GM19035 (cell line): Measurements from ENCODE around the gene GRIK2.

Experiments used
- ATAC-seq: cut with Tn5 transposase; IDR thresholded peaks from one replicate; pipeline ENCODE4 v1.9.1; 2021; ENCODE audit not compliant: unreplicated experiment

The GRIK2 gene

DNA sequence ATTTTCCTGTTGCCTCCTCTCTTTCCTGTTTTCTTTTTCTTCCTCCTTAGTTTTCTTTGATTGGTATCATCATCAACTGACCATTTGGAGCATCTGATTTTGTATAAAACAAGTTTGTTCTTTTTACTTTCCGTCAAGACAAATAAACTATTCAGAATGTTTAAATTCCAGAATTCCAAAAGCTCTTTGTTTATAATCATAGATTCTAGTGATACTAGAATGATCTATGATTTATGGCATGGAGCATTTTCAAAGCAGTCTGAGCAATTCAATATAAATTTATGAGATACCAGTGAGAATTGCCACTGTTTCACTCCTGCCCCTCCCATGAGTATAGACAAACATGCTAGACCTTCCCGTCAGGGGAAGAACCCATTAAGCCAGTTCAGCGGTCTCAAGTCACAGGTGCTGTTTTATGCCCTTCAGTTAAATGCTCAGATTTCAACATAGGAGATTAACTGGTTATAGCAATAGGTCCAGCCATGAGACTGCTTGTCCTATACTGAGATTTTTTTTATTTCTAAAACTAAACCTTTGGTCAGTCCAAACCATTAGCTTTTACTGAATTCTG lies 60.7 kb downstream of the GRIK2 start:
- ATAC-seq: no peak

DNA sequence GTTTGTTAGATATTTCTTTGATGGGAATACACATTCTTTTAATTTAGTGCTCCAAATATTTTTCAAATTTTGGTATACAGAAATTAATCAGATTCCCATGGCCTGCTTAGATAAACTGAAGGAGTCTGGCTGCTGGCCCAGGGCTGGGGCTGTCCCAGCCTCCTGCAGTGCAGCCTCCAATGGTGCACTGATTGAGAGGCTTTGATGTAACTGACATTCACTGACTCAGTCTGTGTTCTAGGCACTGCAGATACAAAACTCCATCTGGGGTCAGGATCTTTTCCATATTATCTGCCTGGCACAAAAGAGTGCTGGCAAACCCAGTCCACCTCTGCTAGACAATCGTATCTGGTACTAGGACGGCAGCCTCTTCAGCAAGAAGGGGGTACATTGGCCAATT lies 64.8 kb downstream of the GRIK2 start:
- ATAC-seq: no peak

DNA sequence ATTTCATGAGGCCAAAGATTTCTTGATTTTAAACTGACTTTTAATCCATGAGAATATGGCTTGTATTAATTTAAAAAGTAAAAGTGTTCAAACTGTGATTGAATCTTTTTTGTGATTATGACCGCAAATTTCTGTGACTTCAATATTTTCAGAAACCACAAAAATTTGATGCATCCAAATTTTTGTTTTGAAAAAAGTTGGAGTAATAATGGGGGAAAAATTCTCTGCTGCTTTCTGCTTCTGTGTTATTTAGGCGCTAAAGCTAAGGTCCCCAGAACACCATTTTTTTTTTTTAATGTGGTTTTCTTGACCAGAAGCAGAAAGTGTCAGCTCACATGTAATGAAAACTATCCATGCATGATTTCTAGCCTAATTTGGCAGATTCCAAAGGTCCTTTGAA lies 65.3 kb downstream of the GRIK2 start:
- no peak for ATAC-seq

DNA sequence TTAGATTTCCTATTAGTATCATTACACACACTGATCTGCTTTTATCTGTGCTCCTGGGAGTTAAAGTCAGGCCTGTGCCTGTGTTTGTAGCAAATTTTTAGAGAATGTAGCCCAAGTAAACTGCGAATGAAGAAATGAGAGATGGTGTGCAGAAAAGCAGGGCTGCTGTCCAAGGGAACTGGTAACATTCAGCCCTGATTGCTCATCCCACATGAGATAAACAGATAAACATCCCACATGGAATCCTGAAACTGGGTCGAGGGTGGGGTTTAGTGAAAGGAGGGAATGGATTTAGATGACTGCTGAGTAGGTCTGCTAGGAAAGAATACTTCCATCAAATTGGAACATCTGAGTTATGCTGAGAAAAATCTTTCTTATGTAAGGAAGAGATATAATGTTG lies 69.1 kb downstream of the GRIK2 start:
- no peak for ATAC-seq

DNA sequence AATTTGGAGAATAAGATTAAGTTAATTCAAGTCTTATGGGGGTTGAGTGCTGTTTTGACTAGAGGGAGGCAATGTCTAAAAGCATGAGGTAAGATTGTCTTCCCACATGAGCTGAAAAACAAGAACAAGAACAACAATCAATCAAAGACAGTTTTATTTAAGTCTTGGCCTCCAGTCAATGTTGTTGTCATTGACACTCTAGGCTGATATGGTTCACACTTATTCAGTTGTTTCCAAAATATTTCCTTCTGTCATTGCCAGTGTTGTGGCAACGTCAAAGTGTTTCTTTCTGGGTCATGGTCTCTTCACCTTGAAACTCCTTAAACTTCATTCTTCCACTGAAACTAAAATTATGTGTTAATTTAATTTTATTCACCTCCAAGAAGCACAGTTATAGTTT lies 72.4 kb downstream of the GRIK2 start:
- no peak for ATAC-seq

DNA sequence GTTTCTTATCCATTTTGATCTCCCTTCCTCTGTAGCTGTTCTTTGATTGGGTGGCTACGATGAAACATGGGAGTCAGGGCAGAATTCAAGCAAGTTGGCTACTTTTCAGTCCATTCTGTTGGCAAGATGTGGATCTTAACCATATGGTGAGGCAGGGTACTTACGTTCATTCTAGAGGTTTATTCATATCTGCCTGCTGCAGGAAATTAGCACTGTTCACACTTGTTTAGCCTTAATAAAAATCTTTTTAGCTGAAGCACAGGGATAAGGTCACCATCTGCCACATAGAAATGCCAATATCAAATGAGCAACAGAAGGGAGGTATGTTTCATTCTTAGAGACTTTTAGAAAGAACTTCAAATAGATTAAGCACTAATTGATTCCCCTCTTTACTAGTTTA lies 83.9 kb downstream of the GRIK2 start:
- no peak for ATAC-seq

DNA sequence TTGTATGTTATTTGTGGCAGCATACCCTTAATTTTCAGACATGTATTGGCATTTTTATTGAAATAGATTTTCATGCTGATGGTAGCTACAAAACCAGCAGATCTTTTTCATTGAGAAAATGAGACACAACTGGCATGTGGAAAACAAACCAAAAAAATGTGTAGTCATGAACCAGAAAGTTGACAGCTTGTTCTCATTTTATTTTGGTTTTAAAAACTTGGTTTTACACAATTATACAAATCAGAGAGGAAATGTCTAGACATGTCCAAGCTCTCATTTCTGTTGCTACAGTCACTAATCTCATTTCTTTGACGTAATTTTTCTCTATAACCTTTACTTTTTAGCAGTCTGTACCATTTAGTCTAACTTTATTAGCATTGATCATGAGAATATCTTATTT lies 85.4 kb downstream of the GRIK2 start:
- no peak for ATAC-seq

DNA sequence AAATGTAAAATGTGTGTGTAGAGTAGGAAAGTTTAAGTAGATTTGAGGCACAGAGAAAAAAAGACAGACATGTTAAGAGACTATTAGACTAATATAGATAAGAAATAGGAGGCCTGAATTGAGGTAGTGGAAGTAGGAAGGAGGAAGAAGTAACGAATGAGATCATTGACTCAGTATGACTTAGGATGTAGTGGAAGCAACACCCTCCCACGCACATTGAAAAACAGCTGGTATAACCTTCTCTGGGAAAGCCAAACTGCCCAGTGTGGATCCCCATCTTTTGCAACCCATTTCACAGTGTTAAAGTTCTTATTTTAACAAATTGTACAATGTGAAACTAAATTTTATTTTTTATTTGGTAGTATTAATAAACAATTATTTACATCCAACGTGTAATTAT lies 89.1 kb downstream of the GRIK2 start:
- ATAC-seq: no peak

DNA sequence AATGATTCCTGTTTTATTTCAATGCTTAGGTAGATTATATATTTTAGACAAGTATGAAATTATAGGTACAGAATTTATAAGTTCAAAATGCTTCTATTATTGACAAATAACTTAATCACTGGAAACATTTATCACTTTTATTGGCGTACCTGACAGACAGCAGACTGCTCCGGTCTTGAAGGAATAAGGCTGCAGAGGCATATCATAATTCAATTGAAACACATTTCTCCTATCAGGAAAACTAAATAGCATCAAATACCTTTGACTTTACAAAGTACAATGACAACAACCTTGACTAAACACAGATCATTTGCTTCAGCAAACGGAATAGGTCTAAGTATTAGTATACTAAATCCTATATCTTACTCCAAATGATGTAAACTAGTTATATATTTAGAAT lies 91.3 kb downstream of the GRIK2 start:
- no peak for ATAC-seq

DNA sequence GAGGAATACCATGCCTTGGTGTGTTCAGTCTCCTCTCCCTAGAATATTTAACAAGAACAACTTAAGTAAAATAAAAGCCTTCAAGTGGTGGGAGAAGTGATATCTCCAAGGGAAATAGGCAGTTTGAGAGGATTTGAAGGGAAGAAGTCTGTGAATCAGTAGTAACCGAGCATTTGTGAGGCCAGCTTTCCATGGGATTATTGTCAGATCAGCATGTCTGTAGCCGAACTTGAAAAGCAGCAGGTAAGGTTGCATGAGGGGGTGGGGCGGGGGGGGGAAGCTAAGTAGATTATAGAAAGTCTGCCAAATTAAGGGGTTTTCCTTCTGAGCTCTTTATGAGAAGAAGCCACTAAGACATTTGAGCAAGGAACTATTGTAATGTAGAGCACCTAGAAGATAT lies 92.6 kb downstream of the GRIK2 start:
- ATAC-seq: no peak

DNA sequence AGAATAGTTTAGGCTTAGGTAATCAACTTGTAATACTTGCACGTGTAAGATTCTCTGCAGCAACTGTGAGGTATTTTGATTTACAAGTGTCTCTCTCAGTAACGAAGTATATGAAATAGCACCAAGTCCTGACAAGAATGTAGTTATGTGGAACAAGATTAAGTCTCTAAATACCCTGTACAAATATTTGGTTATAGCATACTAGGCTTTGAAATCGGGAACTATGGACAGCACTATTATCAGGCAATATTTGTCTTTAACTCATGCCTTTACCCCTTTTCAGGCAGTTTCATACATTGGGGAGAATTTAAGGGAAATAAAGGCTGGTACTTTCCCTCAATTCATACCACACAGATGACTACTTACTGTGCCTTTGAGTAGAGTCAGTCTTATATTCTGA lies 93.2 kb downstream of the GRIK2 start:
- ATAC-seq: no peak

DNA sequence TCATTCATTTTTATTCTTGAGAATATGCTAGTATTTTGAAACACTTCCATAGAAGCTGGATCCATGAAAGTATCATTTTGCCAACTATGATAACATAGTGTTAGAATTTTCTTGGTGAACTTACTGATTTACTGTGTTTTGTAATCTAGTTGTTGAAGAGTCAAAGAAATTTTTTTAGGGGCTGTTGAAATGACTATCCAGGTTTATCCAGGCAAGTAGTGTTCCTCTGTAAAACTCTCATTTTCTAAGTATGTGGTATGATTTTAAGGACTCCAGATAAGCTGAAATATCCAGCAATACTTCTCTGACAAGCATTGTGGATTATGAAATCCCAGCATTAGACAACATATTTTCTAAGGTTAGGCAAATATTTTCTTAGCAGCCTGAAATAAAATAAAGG lies 95.9 kb downstream of the GRIK2 start:
- ATAC-seq: no peak

DNA sequence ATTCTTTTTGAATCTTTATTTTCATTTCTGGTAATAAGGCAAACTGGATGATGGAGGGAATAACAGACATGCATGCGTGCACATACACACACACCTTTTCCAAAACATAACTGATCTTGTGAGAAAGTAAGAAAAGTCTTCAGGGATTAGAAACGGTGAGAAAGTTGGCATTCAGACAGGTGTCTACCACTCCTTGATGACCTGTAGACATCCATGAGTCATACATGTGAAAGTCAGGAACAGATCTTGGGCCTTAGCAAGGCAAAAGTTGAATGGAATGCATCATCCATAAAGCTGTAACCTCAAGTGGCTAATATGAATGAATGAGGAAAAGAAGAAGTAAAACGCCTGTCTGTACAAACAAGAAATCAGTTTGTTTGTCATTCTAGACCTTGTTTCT lies 97.3 kb downstream of the GRIK2 start:
- ATAC-seq: no peak

DNA sequence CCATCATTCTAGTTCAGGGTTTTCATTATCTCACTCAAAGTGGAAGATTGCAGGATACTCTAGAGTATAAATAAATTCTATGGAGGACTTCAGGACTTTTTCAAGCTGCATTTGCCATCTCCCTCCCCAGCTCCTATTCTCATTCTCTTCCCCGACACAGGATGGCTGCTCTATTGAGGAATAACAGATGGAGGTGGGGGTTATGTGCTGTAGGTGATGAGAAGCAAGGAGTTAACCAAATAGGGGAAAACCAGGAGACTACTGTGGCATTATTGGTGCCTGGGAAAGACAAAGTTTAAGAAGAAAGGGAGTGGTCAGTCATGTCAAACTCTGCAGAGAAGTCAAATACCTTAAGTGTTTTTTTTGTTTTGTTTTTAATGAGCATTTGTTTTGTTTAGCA lies 109.3 kb downstream of the GRIK2 start:
- ATAC-seq: no peak

DNA sequence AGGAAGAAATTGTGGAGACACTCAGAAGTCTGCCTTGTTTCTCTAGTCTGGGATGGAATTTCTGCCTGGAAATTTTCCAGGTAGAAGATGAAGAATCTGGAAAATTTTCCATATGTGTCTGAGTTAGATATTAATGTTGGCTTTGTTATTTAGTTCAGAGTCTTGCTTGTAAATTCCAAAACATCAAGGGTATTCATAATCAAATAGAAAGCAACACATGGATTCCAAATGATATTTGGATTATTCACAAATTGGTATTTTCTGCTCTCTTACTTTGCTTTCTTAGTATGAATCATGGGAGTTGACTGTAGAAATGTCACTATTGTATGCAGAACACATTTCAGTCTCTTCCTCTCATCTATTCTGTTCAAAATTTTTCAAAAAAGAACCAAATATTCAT lies 116.0 kb downstream of the GRIK2 start:
- no peak for ATAC-seq

DNA sequence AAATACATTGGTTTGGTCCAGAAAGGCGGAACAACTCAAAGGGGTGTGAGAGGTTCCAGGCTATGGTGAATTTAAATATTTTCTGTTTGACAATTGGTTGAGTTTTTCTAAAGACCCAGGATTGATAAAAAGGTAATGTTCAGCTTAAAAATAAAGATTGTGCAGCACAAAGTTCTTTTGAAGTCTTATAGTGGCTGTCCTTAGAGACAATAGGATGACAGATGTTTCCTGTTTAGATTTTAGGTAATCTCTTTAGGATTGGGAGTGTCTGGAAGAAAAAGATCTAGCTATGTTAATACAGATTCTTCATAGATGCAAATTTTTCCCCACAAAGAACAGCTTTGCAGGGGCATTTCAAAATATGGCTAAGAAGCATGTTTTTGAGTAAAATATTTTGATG lies 119.7 kb downstream of the GRIK2 start:
- no peak for ATAC-seq

DNA sequence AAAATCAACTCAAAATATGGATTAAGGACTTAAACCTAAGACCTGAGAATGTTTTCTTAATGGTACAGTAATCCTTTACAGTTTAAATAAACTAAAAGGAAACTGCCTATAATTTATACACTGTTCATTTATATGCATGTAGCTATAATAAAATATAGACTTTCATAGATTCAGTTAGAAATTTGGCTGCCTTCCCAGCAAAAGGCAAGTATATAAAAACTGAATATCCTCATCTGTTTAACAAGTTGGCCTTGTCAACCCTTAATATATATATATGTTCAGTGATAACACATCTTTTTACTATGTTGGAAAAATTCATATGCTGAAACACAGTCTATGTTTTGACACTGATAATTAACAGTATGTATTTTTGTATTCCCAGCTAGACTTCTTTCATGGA lies 123.1 kb downstream of the GRIK2 start:
- ATAC-seq: no peak

DNA sequence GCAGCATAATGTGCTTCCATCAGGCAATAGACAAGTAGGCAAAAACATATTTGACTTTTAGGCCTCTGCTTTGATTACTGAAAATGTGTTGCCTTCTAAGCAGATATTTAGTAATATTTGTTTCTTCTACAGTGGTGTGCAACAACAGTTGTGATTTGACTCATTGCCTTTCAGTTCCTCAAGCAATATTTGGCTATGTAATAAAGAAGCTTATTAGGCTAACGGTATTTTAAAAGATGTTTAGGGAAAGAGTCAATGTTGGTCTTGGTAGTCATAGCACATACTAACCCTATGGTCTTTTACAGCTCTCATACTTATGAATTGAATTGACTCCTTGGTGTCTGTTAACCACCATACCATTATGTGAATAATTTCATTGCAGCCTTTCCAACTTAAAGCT lies 124.1 kb downstream of the GRIK2 start:
- ATAC-seq: peak; percentile 60

DNA sequence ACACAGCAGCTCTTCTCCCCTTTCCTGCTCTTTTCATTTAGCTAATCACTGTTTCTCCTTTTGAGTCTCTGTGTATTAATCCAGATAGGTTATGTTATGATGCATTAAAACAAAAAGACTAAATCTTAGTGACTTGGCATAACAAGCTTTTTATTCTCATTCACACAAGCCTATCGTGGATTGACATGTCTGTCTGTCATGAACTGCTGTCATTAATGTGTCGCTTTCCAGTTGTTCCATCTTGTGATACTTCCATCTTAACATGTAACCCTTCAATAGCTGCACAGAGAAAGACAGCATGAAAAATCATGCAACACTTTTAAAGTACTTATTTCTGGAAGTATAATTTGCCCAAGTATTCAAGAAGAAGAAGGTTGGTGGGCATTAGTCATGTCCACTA lies 128.7 kb downstream of the GRIK2 start:
- ATAC-seq: no peak

DNA sequence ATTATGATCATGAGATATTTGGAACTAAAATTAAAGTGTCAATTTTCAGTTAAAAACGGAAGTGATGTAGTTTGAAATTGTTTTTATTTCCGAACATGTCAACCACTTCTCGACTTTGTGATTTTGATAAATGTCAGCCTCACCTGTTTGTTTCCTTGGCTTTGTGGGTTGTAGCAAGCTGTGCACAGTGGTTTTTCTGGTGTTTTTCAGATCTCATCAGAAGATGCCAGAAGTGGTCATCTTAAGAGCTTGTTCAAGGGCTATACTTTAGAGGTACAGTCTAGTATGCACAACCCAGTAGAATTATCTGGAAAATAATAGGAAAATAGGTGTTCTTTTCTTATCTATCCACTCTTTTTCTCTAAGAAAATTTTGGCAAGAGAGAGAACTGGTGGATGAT lies 134.0 kb downstream of the GRIK2 start:
- no peak for ATAC-seq

DNA sequence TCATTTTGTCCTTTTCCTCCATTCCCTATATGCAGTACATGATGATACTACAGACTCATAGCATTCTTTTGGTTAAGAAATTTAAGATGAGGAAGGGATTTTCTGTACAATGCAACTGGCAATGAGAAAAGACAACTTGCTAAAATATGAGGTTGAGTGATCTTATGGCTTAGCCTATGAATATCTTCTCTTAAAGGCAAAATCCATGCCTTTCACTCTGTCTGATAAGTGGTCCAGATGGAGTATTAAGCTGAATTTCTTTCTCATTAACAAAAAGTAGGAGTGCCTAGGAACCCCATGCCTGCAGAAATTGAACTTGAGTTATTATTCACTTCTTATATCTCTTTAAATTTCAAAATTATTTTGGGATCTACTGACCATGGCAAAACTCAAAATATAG lies 135.3 kb downstream of the GRIK2 start:
- no peak for ATAC-seq

DNA sequence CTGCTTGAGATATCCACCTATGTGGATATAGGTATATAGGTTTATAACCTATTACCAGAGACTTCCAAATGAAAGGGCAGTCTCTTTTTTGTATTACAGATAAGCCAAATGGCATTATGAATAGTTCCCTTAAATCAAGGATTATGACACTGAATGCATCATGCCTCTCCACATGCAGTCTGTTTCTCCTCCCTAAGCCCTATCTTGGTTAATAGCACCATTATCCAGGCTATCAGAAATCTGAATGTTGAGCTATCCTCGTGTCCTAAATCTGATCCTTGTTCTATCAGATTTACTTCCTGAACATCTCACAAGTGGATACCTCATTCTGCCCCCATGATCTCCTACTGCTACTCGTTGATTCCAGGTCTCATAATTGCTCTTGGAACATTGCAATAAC lies 138.0 kb downstream of the GRIK2 start:
- ATAC-seq: no peak

DNA sequence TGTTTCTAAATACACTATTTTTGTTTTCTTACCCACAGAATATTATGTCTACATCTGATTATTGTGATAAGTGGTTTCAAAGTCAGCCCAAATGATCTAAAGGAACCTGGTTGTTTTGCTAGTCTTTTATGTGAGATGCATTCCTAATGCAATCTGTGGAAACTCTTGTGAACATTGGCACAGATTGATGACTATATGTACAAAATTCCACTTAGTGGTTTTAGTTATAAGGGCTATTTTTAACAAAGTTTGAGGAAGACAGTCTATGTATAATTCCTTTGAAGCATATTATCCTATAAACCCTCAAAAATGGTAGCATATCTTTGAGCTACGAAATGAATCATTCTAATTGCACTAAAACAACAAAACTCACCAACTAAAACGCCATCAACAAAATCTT lies 140.9 kb downstream of the GRIK2 start:
- ATAC-seq: no peak

DNA sequence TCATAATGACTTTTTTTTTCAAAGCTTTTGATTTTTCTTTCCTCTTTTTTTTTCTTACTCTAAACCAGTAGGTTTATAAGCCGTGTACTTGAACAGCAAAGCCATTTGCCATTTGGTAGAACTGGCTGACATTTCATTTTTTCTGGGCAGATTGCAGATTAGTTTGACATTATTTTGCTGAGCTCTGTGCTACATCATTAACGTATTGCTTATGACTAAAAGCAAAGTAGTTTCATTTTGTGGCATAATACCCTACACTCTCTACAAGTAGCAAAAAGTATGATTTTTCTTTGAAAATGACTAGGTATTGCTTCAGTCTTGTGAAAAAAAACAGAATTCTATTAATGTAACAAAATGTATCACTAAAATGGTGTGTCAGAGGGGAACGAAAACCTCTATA lies 141.3 kb downstream of the GRIK2 start:
- no peak for ATAC-seq
